ENCODE results near the gene PPFIBP2. TPM values are rescaled to one million over a fixed set of nuclear protein-coding genes. Genes with fewer than 3 reads are reported as not detected.

The PPFIBP2 gene
- total and polyA plus RNA-seq, 10 of the 15 experiments (the other 5 are each of a cell fraction or from before 2014, with no cell fraction given), result 17.3 to 56.3 (median 39.2) TPM

GRCh38 chr11:7617032-7617431 lies 103.2 kb downstream of the PPFIBP2 start:
- 100% methylated on average over 8 of the region's 8 CpGs for WGBS (ENCODE audit: insufficient coverage, insufficient replicate concordance, low lambda C conversion rate, missing lambda C conversion rate)
- H4K20me1 ChIP-seq (ENCODE audit: control insufficient read depth, insufficient read depth), result no peaks in the 10 kb centered on the region
- ChIA-PET POLR2A (no interaction called here), CTCF (no interaction called here), RAD21 (ENCODE audit: unreplicated experiment) (no interaction called here), SMC1A (ENCODE audit: uncharacterized antibody, unreplicated experiment) (no interaction called here)
- H3K4me2 ChIP-seq (ENCODE audit: control insufficient read depth, insufficient read depth), result no peak overlapping the region
- no peaks in the 10 kb centered on the region for H3K9me3 ChIP-seq (replicated peaks; ENCODE audit: control insufficient read depth, insufficient read depth, low read length)
- H3K4me1 ChIP-seq (ENCODE audit: control insufficient read depth, insufficient read depth, low read length), result peaks cover 4% of the 10 kb centered on the region; the same call in 1 of the 2 replicates
- H3K27me3 ChIP-seq (replicated peaks in 1 of 2; ENCODE audit: control insufficient read depth in 2 of 2, insufficient read depth in 2 of 2, low read length in 1 of 2), result no peaks in the 10 kb centered on the region
- H3K9ac ChIP-seq (ENCODE audit: control insufficient read depth, insufficient read depth, low read length), result no peak overlapping the region
- H3K36me3 ChIP-seq (ENCODE audit: control insufficient read depth in 2 of 2, insufficient read depth in 2 of 2, low read length in 1 of 2), result peaks cover 8% of the 10 kb centered on the region in 2 experiments; a peak in 3 of 4 replicates
- BruUV-seq (replicated peaks), result no TSS peak
- in situ Hi-C loops (cut with MboI), result no loop called here
- no peak overlapping the region for H2AFZ ChIP-seq (ENCODE audit: control insufficient read depth, low read depth, low read length)
- H3K79me2 ChIP-seq (ENCODE audit: control insufficient read depth, insufficient read depth, low read length), result no peaks in the 10 kb centered on the region
- DNase-seq (ENCODE audit: low read depth, low spot score), result no peak
- intact Hi-C loops (cut with micrococcal nuclease; ENCODE audit: unreplicated experiment), result no loop called here
- H3K4me3 ChIP-seq, result no peak overlapping the region
- no peak for ATAC-seq
- no peak for FAIRE-seq
- no peak overlapping the region for H3K27ac ChIP-seq (ENCODE audit: control insufficient read depth, insufficient read depth)
- TF ChIP-seq SKIL (IDR thresholded peaks at IDR 0.05; ENCODE audit: low read depth, poor library complexity, severe bottlenecking) (no peak), REST (IDR thresholded peaks at IDR 0.05; ENCODE audit: low read depth, low read length) (no peak), NFXL1 (IDR thresholded peaks at IDR 0.05; ENCODE audit: borderline replicate concordance) (no peak), POLR2AphosphoS5 (IDR thresholded peaks at IDR 0.05; ENCODE audit: low read length) (no peak), TARDBP (IDR thresholded peaks at IDR 0.05; ENCODE audit: borderline replicate concordance) (no peak), SP1 (IDR thresholded peaks at IDR 0.05; ENCODE audit: low read depth, low read length) (no peak), TCF12 (IDR thresholded peaks at IDR 0.05; ENCODE audit: low read depth, low read length) (no peak), PAX5 (IDR thresholded peaks at IDR 0.05; ENCODE audit: borderline replicate concordance, low read depth, low read length) (no peak), EP300 (IDR thresholded peaks at IDR 0.05; ENCODE audit: borderline replicate concordance in 1 of 2, control insufficient read depth in 1 of 2, low read depth in 2 of 2, low read length in 2 of 2) (no peak), ATF7 (IDR thresholded peaks at IDR 0.05; ENCODE audit: low read depth) (no peak), KLF5 (IDR thresholded peaks at IDR 0.05; ENCODE audit: partially characterized antibody) (no peak), BCL11A (IDR thresholded peaks at IDR 0.05; ENCODE audit: low read depth, low read length) (no peak), FOXK2 (IDR thresholded peaks at IDR 0.05) (no peak), TBL1XR1 (IDR thresholded peaks at IDR 0.05; ENCODE audit: low read depth, low read length) (no peak), STAT3 (IDR thresholded peaks at IDR 0.05; ENCODE audit: low read depth, low read length) (no peak), CBFB (IDR thresholded peaks at IDR 0.05; ENCODE audit: low read depth) (no peak), ZNF592 (IDR thresholded peaks at IDR 0.05) (no peak)

Measured in GM12878 (cell line).